ENCODE measurements around the gene PACRGL.

PACRGL gene

GRCh38 chr4:20700007-20700761 lies at the start of gene PACRGL:
Gene PACRGL (plus strand): TSS chr4:20700458. CDS start chr4:20704482, 4,024 bp downstream.
- peak; percentile 94 for DNase-seq

- peak; percentile 20 for DNase-seq
Measured at GRCh38 chr4:20652226-20652885, 47.9 kb upstream of the PACRGL start.

DNA sequence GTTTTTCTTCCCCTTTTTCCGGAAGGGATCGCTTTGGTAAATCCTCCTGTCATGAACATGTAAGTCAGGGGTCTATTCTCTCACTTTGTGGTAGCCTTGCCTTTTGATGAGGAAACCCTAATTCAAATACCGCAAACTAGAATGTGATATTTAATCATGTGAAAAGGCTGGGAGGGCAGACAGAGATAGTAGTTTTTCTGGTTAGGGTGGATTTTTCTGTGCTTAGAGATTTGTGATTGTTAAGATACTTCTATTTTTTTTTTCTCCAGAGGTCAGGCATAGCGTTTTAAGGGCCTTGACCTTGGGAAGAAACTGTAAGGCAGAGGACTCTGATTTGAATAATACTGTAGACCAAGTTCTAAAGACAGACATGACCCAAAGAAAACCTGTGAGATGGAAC lies 41.8 kb upstream of the PACRGL start:
- no peak for DNase-seq

- DNase-seq, result no peak
Measured at GRCh38 chr4:20662851-20663250, 37.4 kb upstream of the PACRGL start.

DNA sequence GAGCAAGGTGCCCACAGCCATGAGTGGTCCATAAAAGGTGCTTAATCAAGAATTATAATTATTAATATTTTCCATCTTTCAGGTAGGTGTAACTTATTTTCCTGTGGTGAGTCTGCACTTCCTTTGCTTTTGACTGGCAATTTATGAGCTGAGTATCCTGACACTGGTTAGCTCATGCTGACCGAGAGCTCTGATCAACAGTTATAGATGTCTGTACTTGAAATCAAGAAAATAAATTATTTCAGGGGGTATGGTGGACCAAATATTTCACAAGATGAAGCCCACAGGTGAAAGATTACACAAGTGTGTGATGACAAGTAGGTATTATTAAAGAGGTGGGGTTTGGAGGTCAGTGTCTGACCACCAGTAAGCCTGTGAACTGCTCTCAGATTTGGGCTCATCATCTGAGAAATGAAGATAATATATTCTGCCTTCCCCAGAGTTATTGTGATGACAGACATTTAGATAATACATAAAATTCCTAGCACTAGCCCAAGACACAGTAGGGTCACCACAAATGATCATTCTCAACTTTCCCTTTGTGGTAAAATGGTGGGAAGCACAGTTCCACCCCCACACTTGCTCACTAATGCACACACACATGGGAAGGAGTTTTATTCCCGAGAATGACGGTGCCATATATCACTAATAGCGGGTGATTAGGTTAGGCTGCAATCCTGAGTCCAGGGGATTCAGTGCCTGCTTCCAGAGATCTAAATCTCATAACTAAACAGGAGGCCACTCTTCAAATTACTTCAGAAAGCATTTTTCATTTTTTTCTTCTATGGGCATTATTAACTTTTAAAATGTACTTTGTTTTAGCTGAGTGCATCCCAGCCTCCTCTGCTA lies 34.0 kb upstream of the PACRGL start:
- DNase-seq, result no peak

- DNase-seq, result no peak
Measured at GRCh38 chr4:20672262-20672661, 28.0 kb upstream of the PACRGL start.

DNA sequence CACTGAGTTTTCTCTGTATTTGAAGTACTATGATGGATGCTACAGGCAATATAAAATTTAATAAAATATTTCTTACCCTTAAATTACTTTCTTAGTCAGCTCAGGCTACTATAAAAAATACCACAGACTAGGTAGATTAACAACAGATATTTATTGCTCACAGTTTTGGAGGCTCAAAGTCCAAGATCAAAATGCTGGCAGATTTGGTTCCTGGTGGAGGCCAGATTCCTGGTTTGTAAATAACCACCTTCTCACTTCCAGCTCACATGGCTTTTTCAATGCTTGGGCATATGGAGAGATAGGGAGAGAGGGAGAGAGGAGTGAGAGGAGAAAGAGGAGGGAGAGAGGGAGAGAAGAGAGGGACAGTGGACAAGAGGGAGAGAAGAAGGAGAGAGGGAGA lies 24.5 kb upstream of the PACRGL start:
- no peak for DNase-seq

- no peak for DNase-seq
Measured at GRCh38 chr4:20676501-20677197, 23.6 kb upstream of the PACRGL start.

GRCh38 chr4:20678400-20678799 lies 21.9 kb upstream of the PACRGL start:
- DNase-seq, result no peak

DNA sequence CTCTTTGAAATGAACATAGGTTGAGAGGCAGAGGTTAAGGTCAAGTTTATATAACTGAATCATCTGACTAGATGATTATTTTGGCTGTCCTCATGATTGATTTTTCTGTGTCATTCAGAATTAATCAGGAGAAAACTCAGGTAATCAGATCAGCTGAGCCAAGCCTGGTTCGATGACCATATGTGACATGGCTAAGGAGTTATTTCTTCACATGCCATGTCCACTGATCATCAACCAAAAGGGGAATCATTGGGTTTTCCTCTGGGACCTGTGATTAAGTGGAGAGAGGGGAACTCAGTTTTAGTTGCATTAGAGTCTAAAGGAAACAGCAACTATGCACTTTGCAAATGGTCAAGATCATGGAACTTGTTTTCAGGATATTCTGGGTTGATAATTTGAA lies 20.3 kb upstream of the PACRGL start:
- DNase-seq, result no peak

DNA sequence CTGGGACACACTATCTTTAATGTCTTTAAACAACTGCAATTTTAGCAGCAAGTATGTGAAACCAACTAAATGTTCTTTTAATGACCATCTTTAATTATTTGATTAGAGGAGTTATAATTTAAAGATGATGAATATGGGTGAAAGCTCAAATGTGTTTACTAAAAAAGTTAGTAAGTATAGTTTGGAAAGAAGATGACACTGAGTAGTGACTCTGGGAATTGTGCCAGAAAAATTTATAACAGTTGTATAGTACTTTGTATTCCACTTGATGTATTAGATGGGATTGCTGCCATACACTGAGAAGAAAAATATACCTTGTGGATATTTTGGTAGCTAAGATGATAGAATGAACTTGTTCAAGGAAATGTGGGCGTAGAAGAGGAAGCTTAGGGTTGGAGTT lies 19.5 kb upstream of the PACRGL start:
- no peak for DNase-seq

DNA sequence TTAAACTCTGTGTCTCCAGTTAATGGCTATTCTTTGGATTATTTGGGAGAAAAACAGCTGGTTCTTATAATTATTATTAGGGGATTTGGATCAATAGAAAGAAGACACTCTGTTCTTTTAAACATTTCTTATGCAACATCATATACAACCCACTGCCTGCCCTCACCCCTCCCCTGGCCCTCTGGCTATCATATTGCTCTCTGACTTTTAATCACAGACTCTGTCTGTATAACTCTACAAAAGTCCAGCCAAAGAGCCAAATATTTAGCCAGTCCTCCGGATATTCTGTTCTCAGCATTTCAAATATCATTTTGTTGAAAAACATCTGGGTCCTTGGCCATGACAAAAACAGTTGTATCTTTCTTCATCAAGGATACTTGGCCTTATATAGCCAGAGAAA lies 19.0 kb upstream of the PACRGL start:
- DNase-seq, result no peak

DNA sequence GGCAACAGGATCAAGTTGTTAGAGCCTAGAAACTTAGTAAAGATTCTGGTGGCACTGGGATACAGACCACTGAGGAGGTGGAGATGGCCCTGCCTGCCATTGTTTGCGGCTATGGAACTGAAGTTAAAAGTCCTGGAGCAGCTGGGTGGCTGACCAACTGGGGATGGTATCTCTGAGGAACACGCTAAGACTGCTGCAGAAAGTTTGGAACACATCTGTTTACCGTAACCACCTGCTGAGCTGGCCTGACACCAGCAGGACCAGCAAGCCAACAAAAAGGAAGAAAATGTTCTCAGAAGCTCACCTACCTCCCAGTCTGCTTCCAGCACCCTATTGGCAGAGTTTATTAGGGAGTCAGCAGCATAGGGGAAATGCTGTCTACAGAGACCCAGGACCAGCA lies 17.4 kb upstream of the PACRGL start:
- no peak for DNase-seq

- no peak for DNase-seq
Measured at GRCh38 chr4:20683766-20684165, 16.5 kb upstream of the PACRGL start.

GRCh38 chr4:20684852-20685763 lies 15.2 kb upstream of the PACRGL start:
- peak; percentile 61 for DNase-seq

DNA sequence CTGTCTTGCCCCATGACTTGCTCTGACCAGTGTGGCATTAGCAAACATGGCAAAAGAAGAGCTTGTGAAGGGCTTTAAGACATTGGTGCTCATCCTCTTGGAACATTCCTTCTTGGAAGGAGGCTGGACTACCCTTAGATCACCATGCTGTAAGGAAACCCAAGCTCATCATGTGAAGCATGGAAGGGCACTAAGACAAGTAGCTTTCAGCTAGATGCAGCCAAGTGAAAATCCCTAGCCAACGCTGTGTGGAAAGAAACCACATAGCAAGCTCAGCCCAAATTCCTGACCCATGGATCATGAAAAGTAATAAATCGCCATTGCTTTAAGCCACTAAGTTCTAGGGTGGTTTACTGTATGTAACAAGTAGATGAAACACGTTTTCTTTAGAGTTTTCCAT lies 12.4 kb upstream of the PACRGL start:
- no peak for DNase-seq

GRCh38 chr4:20696815-20697214 lies 3.4 kb upstream of the PACRGL start:
- no peak for DNase-seq

DNA sequence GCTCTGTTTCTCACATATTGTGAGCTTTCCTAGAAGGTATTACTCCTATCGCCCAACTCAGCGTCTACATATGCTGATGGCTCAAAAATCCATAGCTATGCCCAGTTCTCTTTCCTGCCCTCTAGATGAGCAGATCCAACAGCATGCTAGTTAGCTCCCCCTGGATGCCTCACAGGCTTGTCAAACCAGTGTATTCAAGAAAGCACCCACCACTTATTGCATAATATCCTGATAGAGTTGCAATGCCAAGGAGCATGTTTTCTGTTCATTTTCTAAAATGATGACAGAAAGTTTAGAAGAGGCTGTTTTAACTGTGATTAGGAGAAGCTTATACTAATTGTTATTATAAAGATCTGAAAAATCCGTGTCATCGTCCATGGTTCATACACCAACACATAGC lies 1.9 kb upstream of the PACRGL start:
- DNase-seq, result peak; percentile 75

DNA sequence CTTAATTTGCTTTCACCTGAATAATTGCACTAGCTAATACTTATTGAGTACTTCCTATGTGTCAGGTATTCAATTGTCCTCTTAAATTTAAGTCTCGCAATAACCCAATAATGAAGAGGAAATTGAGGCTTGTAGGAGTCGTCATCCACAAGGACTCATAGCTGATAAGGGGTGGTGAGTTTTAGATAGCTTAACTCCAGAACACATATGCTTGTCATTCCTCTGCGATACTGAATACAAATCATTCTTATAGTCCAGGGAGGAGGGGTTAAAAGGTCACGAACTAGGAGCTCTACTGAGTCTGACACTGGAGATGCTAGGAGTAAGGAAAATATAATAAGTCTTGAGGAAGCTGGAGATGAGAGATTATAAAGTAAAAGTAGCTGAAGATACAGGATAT lies 1.4 kb upstream of the PACRGL start:
- DNase-seq, result peak; percentile 84

GRCh38 chr4:20711335-20711734 lies 11.1 kb downstream of the PACRGL start:
- no peak for DNase-seq

DNA sequence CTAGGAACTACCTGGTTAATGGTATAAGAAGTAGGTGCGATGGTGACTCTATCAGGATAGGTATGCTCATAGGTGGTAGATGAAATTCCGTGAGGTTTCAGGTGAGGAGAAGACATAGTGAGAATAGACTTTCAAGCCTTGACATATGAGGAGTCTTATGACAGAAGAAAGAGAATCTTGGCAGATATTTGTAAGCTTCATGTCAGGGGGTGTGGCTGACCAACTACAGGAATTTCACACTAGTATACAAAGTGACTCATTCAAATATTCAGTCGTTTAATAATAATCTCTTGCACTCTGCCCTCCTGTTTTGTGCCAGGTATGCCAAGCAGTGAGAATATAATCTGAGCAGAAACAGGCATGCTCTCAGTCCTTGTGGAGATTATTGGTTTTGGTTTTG lies 22.8 kb downstream of the PACRGL start:
- no peak for DNase-seq

DNA sequence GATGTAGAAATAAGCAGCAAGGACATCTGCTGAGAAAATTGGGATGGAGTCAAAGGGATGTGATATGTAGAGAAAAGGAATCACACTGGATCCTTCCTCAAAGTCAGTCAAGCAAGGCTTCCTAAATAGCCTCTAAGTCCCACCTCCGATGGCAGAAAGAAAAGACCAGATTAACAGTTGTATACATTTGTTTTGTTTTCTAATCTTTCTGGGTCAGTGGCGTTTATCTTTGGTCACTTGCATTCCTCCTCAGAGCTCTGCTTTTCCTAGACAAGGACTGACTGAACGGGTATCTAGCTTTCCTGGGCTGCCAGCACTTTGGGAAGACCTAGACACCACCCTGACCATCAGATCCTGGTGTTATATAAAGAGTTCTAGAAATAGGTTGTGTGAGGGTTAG lies 23.2 kb downstream of the PACRGL start:
- DNase-seq, result no peak

All from OCI-M1 (cell line).